Right atrium auricular region (tissue), 2 donors: ENCODE data around the gene RUVBL1. TPM values are rescaled to one million over a fixed set of nuclear protein-coding genes. Genes with fewer than 3 reads are reported as not detected.

ENCODE experiments used
- DNase-seq: peaks from one replicate; pipeline ENCODE4 v3.0.0-alpha.2; 2019; ENCODE audit warnings: low spot score
- H3K27ac ChIP-seq, 2 donors: fragments of 200-600 bp; sonication (generic); 1 replicate in 1 of 2; 2 replicates in 1 of 2; pipeline ENCODE4 v1.5.1; 2016 to 2019
- H3K27me3 ChIP-seq, 2 donors: fragments of 200-600 bp; sonication (generic); one replicate each; pipeline versions ENCODE4 v1.5.1 to v1.6.0; 2017 to 2019
- H3K36me3 ChIP-seq: fragments of 200-600 bp; sonication (generic); one replicate; pipeline ENCODE4 v1.5.1; 2016
- H3K4me1 ChIP-seq, 2 donors: fragments of 200-600 bp; sonication (generic); one replicate each; pipeline versions ENCODE4 v1.5.1 to v1.6.0; 2017 to 2019
- H3K4me3 ChIP-seq, 2 donors: fragments of 200-600 bp; sonication (generic); 1 replicate in 1 of 2; 2 replicates in 1 of 2; pipeline ENCODE4 v1.5.1; 2017 to 2019; ENCODE audit warnings: mild to moderate bottlenecking in 1 of 2, moderate library complexity in 1 of 2
- H3K9me3 ChIP-seq, 2 donors: fragments of 200-600 bp; sonication (generic); one replicate each; pipeline ENCODE4 v1.5.1; 2019
- CTCF ChIP-seq, 2 donors: fragments of 200-600 bp; sonication (generic); IDR thresholded peaks; one replicate each; pipeline ENCODE4 v1.5.1; 2019; ENCODE audit warnings: antibody characterized with exemption in 2 of 2
- total RNA-seq, 2 donors: library from RNA; depleted of rRNA; stranded (reverse); fragments of >200 nt; gene quantifications; one replicate each; pipeline ENCODE4 v1.1.0, GENCODE V29; 2016

RUVBL1 gene
- total RNA-seq, 2 donors from 2014 or later = 20.9 to 31.0 TPM

DNA sequence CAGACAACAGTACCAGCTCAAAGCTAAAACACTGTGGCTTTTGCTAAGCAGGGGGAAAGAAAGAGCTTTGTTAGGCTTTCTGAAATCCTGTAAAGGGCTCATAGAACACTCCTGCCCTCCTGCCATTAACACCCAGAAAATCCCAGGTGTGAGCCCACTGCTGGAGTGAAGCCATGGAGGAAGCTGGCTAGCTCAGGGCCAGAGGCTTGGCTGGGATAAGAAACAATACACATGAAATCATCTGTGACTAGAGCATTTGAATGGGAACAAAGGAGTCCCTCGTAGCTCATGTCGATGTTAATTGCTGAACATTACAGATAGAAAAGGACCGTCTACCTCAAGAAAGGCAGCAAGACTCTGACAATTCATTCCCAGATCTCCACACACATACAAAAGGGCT is 23.5 kb downstream of the RUVBL1 start:
- H3K36me3 ChIP-seq = peaks cover 27% of the 10 kb centered on the region
- H3K27ac ChIP-seq = peak overlapping the region; percentile 68
- DNase-seq = no peak
- peaks cover 0 to 24% of the 10 kb centered on the region in 2 donors for H3K4me1 ChIP-seq
- H3K9me3 ChIP-seq = no peaks in the 10 kb centered on the region
- no peaks in the 10 kb centered on the region for H3K27me3 ChIP-seq
- no peak for TF ChIP-seq CTCF (IDR thresholded peaks at IDR 0.05)
- H3K4me3 ChIP-seq = no peak overlapping the region

DNA sequence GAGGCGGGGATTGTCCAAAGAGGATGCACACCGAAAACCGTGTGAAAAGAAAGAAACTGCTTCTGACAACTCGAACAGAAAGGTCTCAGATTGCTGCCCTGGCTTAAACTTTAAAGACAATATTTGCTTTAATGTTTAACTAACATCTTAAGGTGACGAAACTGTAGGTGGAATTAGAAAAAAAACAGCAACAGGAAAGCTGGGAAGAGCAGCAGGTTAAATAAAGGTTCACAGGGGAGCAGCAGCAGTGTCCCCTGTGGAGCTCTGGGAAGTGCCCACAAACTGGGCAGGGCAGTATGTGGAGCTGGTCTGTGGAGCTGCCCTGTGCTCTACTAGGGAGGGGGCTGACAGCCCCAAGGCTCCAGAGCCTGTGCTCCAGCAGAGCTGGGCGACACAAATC is 25.4 kb downstream of the RUVBL1 start:
- peaks cover 21% of the 10 kb centered on the region for H3K36me3 ChIP-seq
- H3K4me1 ChIP-seq = peaks cover 0 to 24% of the 10 kb centered on the region in 2 donors
- no peak for TF ChIP-seq CTCF (IDR thresholded peaks at IDR 0.05)
- H3K27ac ChIP-seq = no peak overlapping the region
- H3K27me3 ChIP-seq = no peaks in the 10 kb centered on the region
- DNase-seq = no peak
- no peak overlapping the region for H3K4me3 ChIP-seq
- no peaks in the 10 kb centered on the region for H3K9me3 ChIP-seq

DNA sequence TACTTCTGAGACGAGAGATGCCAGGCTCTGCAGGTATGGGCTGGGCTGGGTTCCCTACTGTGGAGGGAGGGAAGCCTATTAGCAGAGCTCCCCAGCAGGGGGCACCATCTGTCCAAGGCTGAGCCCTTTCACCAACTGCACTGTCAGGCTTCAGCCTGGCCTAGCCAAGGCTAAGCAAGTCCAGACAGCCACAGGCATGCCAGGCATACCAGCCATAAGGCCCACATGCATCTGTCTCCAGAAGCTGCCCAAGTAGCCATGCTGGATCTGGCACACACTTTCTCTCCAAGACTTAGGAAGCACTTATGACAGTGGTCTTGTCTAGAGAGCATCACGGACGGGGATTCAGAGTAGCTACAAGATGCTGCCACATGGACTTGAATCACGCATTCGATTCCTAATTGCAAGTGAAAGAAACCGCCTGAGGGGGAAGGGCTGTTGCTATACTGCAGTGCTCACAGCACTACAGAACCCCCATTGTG is 28.3 kb downstream of the RUVBL1 start:
- H3K36me3 ChIP-seq = peaks cover 21% of the 10 kb centered on the region
- no peaks in the 10 kb centered on the region for H3K27me3 ChIP-seq
- H3K4me3 ChIP-seq = no peak overlapping the region
- H3K27ac ChIP-seq = no peak overlapping the region
- peak; percentile 65 to 88 for TF ChIP-seq CTCF (IDR thresholded peaks at IDR 0.05)
- H3K4me1 ChIP-seq = peaks cover 0 to 10% of the 10 kb centered on the region in 2 donors
- no peak for DNase-seq
- H3K9me3 ChIP-seq = no peaks in the 10 kb centered on the region

GRCh38 chr3:128094295-128095151 is 29.1 kb downstream of the RUVBL1 start:
- Histone ChIP-seq H3K36me3 (peaks cover 21% of the 10 kb centered on the region), H3K4me3 (no peak overlapping the region), H3K4me1 (peaks cover 0 to 4% of the 10 kb centered on the region in 2 donors), H3K9me3 (no peaks in the 10 kb centered on the region), H3K27me3 (no peaks in the 10 kb centered on the region), H3K27ac (no peak overlapping the region)
- DNase-seq = no peak
- no peak for TF ChIP-seq CTCF (IDR thresholded peaks at IDR 0.05)

DNA sequence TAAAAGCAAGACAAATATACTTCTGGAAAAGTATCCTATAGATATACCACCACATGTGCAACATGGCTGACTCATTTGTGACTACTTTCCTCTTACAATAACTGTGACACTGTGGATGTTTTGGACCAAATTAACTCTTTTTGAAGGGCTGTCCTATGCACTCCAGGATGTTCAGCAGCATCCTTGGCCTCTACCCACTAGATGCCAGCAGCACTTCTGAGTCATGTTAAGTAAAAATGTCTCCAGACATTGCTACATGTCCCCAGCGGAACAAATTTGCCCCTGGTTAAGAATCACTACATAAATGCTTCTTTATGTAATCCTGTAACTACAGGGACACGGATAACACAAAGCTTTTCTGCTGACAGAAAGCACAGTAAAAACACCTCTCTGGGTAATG is 32.0 kb downstream of the RUVBL1 start:
- peaks cover 0 to 4% of the 10 kb centered on the region in 2 donors for H3K4me1 ChIP-seq
- TF ChIP-seq CTCF (IDR thresholded peaks at IDR 0.05) = no peak
- no peak overlapping the region for H3K4me3 ChIP-seq
- H3K27me3 ChIP-seq = no peaks in the 10 kb centered on the region
- H3K27ac ChIP-seq = no peak overlapping the region
- DNase-seq = no peak
- H3K9me3 ChIP-seq = no peaks in the 10 kb centered on the region
- H3K36me3 ChIP-seq = peaks cover 7% of the 10 kb centered on the region
